DOHH2 (cell line): ENCODE data around the gene BICC1.

Source experiments
- EZH2phosphoT487 ChIP-seq: fragments of 200-600 bp; sonication (generic); IDR thresholded peaks from 2 replicates; pipeline ENCODE4 v1.6.1; 2017; ENCODE audit warnings: borderline replicate concordance, mild to moderate bottlenecking, antibody characterized with exemption, low read length, moderate library complexity, mixed read lengths
- TF ChIP-seq, protein P1 (sequence below): fragments of 200-600 bp; sonication (generic); IDR thresholded peaks from one replicate; pipeline ENCODE4 v1.5.1; 2014; ENCODE audit warnings: antibody characterized with exemption, mild to moderate bottlenecking, low read depth, low read length; ENCODE audit not compliant: poor library complexity, severe bottlenecking

GRCh38 chr10:58723186-58723585, 210.5 kb downstream of the BICC1 start:
- TF ChIP-seq, protein P1, sequence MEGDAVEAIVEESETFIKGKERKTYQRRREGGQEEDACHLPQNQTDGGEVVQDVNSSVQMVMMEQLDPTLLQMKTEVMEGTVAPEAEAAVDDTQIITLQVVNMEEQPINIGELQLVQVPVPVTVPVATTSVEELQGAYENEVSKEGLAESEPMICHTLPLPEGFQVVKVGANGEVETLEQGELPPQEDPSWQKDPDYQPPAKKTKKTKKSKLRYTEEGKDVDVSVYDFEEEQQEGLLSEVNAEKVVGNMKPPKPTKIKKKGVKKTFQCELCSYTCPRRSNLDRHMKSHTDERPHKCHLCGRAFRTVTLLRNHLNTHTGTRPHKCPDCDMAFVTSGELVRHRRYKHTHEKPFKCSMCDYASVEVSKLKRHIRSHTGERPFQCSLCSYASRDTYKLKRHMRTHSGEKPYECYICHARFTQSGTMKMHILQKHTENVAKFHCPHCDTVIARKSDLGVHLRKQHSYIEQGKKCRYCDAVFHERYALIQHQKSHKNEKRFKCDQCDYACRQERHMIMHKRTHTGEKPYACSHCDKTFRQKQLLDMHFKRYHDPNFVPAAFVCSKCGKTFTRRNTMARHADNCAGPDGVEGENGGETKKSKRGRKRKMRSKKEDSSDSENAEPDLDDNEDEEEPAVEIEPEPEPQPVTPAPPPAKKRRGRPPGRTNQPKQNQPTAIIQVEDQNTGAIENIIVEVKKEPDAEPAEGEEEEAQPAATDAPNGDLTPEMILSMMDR = no peak
- TF ChIP-seq EZH2phosphoT487 = no peak
